ENCODE results near the gene DDX25.
"Not testable (repeated sequence)": the region's sequence is repeated elsewhere in the genome, so short reads cannot be mapped to it uniquely, and the experiment has no call there.

Gene DDX25

GRCh38 chr11:125904678-125905077 lies 370 bp downstream of the DDX25 start:
- DNase-seq: no peak

GRCh38 chr11:125910226-125910849 lies 6.0 kb downstream of the DDX25 start:
- DNase-seq: no peak

- DNase-seq: not testable (repeated sequence)
These were observed 10.3 kb downstream of the DDX25 start for GRCh38 chr11:125914601-125915000.

GRCh38 chr11:125916683-125917347 lies 12.5 kb downstream of the DDX25 start:
- no peak for DNase-seq

GRCh38 chr11:125918140-125918840 lies 14.0 kb downstream of the DDX25 start:
- no peak for DNase-seq

GRCh38 chr11:125921042-125921441 lies 16.7 kb downstream of the DDX25 start:
- DNase-seq: no peak

GRCh38 chr11:125922156-125922555 lies 17.8 kb downstream of the DDX25 start:
- no peak for DNase-seq

GRCh38 chr11:125923012-125923579 lies 18.8 kb downstream of the DDX25 start:
- DNase-seq: peak in 2 of 5 experiments; percentile 29 to 68

- DNase-seq: no peak
These were observed 19.3 kb downstream of the DDX25 start for GRCh38 chr11:125923633-125924032.

- no peak for DNase-seq
These were observed 20.2 kb downstream of the DDX25 start for GRCh38 chr11:125924384-125925007.

GRCh38 chr11:125925247-125925740 lies 21.0 kb downstream of the DDX25 start:
- no peak for DNase-seq

- no peak for DNase-seq
These were observed 21.5 kb downstream of the DDX25 start for GRCh38 chr11:125925804-125926203.

GRCh38 chr11:125926682-125927081 lies 22.4 kb downstream of the DDX25 start:
- DNase-seq: no peak

- DNase-seq: no peak
These were observed 25.3 kb downstream of the DDX25 start for GRCh38 chr11:125929445-125930075.

GRCh38 chr11:125930076-125930450 lies 25.8 kb downstream of the DDX25 start:
- DNase-seq: no peak

- DNase-seq: no peak
These were observed 26.8 kb downstream of the DDX25 start for GRCh38 chr11:125931116-125931515.

- DNase-seq: no peak
These were observed 27.4 kb downstream of the DDX25 start for GRCh38 chr11:125931668-125932067.

- no peak for DNase-seq
These were observed 28.0 kb downstream of the DDX25 start for GRCh38 chr11:125932301-125932700.

- DNase-seq: peak in 1 of 5 experiments; percentile 11
These were observed 28.9 kb downstream of the DDX25 start for GRCh38 chr11:125933030-125933813.

- no peak for DNase-seq
These were observed 30.2 kb downstream of the DDX25 start for GRCh38 chr11:125934473-125934872.

- DNase-seq: no peak
These were observed 30.7 kb downstream of the DDX25 start for GRCh38 chr11:125935056-125935455.

All from T-helper 2 cell (primary cell).